OCI-LY1 (cell line): ENCODE data around the gene CCM2.

Experiments
- EZH2 ChIP-seq: fragments of 200-600 bp; sonication (generic), shearing (Covaris generic); IDR thresholded peaks from 2 replicates; pipeline ENCODE4 v1.8.0; 2017; ENCODE audit warnings: borderline replicate concordance, mixed run types, mild to moderate bottlenecking, antibody characterized with exemption, low read length, moderate library complexity, mixed read lengths
- TF ChIP-seq, protein P1 (sequence below): fragments of 200-600 bp; sonication (generic), shearing (Covaris generic); IDR thresholded peaks from 2 replicates; pipeline ENCODE4 v1.5.1; 2017; ENCODE audit warnings: mild to moderate bottlenecking, antibody characterized with exemption, low read length, moderate library complexity, mixed read lengths

- TF ChIP-seq, protein P1, sequence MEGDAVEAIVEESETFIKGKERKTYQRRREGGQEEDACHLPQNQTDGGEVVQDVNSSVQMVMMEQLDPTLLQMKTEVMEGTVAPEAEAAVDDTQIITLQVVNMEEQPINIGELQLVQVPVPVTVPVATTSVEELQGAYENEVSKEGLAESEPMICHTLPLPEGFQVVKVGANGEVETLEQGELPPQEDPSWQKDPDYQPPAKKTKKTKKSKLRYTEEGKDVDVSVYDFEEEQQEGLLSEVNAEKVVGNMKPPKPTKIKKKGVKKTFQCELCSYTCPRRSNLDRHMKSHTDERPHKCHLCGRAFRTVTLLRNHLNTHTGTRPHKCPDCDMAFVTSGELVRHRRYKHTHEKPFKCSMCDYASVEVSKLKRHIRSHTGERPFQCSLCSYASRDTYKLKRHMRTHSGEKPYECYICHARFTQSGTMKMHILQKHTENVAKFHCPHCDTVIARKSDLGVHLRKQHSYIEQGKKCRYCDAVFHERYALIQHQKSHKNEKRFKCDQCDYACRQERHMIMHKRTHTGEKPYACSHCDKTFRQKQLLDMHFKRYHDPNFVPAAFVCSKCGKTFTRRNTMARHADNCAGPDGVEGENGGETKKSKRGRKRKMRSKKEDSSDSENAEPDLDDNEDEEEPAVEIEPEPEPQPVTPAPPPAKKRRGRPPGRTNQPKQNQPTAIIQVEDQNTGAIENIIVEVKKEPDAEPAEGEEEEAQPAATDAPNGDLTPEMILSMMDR, result no peak
- no peak for TF ChIP-seq EZH2
These were observed 7.7 kb downstream of the CCM2 start for GRCh38 chr7:45007571-45008328.
